Mammary epithelial cell (primary cell): Measurements from ENCODE around the gene SHB.

Experiments
- EZH2 ChIP-seq: IDR thresholded peaks from 2 replicates; pipeline ENCODE4 v1.6.1; 2012; ENCODE audit warnings: low read length, inconsistent platforms, borderline replicate concordance
- TF ChIP-seq, protein P1 (sequence below), 2 donors: IDR thresholded peaks in 1 of 2; conservative IDR thresholded peaks in 1 of 2; 2 replicates each; pipeline ENCODE4 v1.5.1; 2011 to 2012; ENCODE audit warnings: inconsistent platforms in 2 of 2, low read length in 2 of 2, mild to moderate bottlenecking in 2 of 2, control low read depth in 1 of 2, low read depth in 1 of 2; ENCODE audit not compliant: insufficient read depth in 1 of 2; ENCODE audit errors: extremely low read depth in 1 of 2

DNA sequence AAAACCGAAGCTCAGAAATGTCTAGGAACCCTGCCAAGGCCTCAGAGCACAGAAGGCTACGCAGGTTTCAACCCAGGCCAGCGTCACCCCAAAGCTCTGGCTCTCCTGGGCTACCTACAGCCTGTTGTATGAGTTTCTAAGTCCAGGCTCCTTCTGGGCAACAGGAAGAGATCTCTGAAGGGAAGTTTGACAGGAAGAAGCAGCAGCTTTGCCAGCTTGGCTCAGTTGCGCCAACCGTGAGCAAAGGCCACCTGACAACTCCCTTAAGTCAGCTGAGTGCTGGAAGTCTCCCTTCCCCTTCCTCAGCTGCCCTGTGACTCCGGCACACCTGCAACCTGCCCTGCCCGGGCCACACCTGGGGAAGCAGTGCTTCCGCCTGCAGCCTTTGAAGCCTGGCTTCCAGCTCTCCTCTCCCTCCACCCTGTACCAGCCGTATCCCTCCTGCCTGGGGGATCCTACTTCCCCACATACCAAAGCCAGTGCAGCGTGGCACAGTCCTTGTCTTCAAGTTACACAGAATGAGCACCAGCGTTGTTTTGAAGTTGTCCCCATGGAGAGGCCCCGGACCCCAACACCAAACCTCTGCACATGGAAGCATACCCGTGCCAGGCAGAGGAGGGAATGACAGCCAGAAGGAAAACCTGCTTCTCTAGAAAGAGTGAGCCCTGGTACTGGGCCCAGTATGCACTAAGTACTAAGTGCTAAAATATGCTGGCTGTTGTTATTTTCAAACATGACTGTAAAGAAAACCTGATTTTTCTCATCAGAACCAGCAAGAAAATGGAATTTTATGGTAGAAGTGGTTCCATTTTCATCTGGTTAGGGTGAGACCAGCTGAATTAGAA lies 36.5 kb downstream of the SHB start:
- TF ChIP-seq, protein P1, sequence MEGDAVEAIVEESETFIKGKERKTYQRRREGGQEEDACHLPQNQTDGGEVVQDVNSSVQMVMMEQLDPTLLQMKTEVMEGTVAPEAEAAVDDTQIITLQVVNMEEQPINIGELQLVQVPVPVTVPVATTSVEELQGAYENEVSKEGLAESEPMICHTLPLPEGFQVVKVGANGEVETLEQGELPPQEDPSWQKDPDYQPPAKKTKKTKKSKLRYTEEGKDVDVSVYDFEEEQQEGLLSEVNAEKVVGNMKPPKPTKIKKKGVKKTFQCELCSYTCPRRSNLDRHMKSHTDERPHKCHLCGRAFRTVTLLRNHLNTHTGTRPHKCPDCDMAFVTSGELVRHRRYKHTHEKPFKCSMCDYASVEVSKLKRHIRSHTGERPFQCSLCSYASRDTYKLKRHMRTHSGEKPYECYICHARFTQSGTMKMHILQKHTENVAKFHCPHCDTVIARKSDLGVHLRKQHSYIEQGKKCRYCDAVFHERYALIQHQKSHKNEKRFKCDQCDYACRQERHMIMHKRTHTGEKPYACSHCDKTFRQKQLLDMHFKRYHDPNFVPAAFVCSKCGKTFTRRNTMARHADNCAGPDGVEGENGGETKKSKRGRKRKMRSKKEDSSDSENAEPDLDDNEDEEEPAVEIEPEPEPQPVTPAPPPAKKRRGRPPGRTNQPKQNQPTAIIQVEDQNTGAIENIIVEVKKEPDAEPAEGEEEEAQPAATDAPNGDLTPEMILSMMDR (conservative IDR thresholded peaks at IDR 0.05 in 1 of 2, IDR thresholded peaks at IDR 0.05 in 1 of 2; ENCODE audit: extremely low read depth in 1 of 2, insufficient read depth in 1 of 2, low read depth in 1 of 2, low read length in 2 of 2) = no peak
- TF ChIP-seq EZH2 = no peak
